GM18868 (cell line): Measurements from ENCODE around the gene C1QTNF2.

Source experiments
- ATAC-seq: cut with Tn5 transposase; IDR thresholded peaks from one replicate; pipeline ENCODE4 v1.9.1; 2021; ENCODE audit warnings: mild to moderate bottlenecking, moderate library complexity; ENCODE audit not compliant: unreplicated experiment

Gene C1QTNF2

DNA sequence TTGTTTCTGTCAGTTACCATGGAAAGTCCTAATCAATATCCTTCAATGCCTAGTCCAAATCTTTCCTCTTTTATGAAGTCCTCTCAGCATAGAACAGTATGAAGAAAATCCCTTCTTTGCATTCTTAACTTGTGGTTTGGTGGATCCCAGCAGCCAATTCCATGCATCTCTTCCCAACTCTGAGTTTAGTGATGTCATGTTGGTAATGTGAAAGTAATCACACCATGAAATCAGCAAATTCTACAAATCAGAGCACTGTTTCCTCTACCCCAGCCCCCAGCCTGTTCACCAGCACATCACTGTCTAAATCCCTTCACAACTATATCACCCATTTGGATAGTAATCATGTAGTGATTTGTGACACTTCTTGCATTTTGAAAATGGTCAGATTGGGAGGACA, 4.7 kb upstream of the C1QTNF2 start:
- no peak for ATAC-seq

DNA sequence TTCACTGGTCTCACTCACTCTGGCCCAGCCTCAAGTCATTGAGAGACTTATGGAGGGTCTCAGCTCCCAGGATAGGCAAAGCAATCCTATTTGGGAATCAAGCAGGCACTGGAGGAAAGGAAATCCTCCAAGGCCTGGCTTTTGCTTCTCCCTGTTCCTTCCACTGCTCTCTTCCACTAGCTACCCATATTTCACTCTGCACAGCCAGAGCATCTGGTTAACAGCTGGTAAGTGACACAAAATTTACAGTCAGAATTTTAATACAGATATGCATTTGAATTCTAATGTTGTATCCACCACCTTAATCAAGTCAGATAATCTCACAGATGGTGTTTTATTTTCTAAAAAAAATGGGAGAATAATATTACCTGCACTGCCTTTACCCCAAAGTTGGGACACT, 868 bp upstream of the C1QTNF2 start:
- no peak for ATAC-seq

DNA sequence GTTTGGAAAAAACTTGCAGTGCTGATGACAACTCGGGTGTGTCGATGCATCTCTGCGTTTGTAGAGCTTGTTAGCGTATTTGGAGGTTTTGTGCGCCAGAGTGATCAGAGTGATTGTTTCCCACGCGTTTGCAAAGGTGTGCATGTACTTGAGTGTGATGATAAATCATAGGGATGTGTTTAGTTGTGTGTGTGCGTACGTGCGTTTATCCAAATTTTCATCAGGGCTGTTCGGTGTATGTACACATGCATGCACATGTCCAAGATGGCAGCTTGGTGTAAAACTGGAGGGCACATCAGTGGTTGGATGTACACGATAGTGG, 248 bp upstream of the C1QTNF2 start:
- ATAC-seq = no peak

DNA sequence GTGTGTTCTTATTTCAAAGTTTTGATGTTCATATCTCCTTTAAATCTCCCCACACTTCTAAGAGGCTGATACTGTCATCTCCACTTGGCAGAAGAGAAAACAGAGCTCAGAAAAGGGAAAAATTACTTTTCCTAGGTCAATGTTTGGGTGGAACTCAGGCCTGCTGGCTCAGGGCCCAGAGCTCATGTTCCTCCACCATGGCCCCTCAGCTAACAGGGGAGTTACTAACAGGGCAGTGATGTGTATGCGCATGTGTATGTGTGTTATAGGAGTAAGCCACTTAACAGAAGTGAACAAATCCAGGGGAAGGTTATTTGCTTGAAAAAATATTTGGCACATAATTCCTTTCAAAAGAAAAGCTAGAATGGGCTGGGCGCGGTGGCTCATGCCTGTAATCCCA, 2.5 kb downstream of the C1QTNF2 start:
- no peak for ATAC-seq

DNA sequence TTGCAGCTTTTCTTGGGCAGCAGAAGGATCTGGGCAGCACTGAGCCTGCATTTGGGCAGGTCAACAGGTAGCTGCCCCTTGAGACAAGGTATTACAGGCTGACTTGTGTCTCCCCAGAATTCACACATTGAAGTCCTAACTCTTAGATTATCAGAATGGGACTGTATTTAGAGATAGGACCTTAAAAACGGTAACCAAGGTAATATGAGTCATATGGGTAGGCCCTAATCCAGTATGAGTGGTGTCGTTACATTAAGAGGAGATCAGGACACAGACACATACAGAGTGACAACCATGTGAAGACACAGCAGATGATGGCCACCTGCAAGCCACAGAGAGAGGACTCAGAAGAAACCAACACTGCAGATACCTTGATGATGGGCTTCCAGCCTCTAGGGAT, 3.2 kb downstream of the C1QTNF2 start:
- no peak for ATAC-seq

DNA sequence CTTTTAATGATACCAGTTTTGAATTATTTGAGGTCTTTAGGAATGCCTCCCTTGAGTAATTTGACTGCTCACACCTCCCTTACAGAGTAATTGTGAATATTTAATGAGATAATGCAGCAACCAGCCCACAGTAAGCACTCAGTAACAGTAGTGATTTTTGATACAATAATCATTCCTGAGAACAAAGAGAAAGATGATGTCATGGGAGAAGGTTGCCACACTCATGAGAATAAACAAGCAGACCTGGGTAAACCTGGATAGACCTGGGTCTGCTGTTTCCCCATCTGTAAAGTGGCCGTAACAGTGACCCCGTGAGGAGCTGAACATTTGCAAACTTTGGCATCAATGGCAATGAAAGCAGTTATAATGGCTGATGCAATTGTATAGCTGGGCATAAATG, 4.2 kb downstream of the C1QTNF2 start:
- ATAC-seq = no peak

DNA sequence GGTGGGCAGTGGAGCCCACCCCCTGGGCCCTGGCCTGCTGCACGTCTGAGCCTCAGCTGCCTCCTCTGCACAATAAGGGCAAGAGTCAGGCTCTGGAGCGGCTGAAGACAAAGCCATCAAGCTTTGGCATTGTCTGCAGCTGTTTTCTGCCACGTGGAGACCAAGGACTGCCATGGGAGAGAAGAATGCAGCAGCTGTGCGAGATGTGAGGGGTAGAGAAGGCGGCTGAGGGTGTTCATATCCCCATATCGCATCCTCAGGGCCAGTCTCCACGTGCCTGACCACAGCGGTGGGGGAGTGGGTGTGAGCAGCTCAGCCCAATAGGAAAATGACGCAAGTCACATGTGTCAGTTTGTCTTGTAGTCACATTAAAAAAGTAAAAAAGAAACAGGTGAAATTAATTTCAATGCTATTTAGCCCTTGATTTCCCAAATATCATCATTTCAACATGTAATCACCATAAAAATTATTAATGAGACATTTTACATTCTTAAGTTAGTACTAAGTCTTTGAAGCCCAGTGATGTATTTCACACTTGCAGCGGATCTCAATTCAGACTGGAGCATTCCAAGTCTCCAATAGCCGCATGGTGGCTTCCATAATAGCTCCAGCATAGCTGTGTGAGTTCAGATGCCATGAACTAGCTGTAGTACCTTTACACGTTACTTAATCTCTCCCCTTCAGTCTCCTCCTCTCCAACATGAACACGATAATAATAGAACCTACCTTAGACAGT, 6.6 kb downstream of the C1QTNF2 start:
- ATAC-seq = no peak

DNA sequence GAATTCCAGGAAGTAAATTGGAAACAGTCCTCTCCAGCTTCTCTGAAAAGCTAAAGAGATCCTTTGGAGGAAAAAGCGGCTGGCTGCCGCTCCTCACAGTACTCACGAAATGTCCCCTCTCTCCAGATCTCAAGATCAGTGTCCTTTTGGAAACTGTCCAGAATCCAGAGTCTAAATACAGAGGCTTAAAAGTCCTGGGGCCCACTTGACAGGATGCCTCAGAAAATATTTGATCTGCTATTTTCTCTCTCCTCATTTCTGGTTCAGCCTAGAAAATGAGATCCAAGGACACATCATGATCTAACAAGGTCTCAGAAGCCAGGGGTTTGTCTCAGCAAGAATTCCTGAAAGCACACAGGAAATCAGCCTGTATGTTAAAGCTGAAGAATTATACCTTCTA, 7.2 kb downstream of the C1QTNF2 start:
- no peak for ATAC-seq

DNA sequence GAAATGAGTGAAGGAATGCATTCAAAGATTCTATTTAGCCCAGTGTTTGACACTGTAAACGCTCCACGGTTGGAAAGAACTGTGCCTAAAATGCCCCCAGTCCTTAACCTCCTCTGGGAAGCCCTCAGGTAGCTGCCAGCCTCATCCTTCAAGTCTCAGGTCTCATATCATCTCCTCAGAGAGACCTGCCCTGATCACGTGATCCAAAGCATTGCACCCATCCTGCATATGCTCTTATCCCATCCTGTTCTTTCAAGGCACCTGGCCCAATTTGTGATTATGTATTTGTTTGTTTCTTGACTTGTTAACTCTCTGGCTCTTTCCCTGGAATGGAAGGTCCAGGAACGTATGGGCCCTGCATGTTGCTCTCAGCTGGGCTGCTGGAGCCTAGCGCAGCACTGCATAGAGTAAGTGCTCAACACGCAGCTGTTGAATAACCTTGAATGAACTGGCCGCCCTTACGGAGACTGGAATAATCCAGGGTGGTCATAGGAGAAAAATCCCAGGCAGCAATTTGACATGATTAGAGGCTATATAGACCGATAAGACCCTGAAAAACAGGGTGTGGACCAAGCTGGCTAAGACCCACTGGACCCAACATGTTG, 8.7 kb downstream of the C1QTNF2 start:
- ATAC-seq = no peak

DNA sequence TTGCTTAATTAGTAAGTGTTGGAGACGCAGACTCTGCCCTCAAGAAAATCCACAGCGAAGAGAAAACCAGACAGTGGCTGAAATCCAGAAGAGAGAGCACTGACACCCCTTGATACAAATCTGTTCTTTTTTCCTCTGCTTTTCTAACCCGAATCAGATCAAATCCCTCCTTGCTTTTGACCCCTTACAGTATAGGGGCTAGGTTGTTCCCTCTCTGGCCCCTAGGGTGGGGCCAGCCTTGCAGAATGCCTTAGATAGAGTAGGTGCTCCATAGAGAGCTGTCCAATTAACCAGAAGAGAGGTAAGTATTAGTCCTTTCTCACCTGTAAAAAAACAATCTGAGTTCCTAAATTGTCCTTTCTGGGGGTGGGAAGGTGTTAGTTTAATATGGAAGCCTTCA, 10.1 kb downstream of the C1QTNF2 start:
- no peak for ATAC-seq

DNA sequence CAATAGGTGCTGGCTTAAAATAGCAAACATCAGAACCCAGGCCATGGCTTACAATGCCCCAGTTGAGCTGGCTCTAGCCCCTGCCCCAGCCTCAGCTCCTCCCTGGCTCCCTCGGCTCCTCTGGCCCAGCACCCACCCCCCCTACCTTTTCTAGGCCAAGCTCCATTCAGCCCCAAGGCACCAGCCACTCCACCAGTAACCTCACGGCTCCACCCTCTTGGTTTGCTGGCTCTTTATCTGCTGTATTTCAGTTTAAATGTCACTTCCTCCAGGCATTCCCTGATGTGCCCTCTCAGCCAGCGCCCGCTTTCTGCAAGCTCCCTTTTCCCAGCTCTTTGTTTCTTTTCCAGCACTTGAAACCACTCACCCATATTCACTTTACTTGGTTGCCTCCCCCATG, 10.6 kb downstream of the C1QTNF2 start:
- ATAC-seq = no peak

DNA sequence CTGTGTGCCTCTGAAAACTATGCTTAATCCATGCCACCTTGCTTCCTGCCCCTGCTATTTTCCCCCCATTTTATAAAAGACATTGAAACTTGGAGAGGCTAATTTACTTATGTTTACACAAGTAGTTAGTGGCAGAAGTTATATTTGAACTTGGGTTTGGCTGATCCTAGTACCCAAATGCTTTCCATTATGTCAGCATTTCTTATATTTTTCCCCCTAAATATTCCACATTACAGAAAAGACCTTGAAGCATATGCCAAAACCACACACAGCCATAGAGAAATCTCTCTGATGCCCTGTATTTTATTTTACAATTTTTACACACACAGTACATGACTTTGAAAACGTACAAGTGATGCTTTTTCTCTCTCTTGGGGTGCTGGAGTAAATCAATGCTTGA, 11.2 kb downstream of the C1QTNF2 start:
- ATAC-seq = no peak

DNA sequence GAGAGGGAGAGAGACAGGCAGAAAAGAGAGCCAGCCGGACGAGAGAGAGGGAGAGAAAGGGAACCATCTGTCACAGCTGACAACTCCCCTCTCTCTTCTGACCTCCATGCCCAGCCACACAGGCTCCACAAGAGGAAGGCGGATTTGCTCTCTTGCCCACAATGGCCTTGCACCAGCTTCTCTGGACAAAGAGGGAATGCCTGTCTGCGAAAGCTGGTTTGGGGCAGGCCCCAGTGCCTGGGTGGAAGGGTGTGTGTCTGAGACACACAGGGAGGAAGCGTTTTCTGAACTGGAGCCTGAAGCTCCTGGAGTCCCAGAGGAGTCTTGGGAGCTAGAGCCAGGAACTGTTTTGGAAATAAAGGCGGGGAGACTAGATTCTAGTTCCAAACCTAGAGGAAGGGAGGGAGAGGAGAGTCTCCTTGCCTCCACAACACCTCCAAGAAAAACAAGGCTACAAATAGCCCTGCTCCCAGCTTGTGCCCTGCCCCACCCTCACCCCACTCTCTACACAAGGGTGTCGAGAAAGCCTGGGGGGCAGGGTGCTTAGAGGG, 12.5 kb downstream of the C1QTNF2 start:
- ATAC-seq = no peak

DNA sequence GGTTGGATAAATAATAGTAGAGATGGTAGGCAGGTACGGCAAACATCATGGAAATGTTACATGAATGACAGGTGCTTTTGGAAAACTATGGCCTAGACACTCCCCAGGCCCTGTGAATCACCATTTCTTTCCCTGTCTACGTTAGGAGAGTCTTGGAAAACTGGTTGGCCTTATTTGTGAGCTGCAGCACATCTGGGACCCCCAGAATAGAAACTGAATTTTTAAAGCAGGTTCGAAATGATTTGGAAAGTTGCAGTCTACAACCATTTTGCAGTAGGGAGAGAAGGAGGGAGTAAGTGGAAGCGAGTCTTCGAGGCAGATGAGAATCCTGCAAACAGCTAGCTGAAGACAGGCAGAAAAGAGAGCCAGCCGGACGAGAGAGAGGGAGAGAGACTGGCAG, 13.0 kb downstream of the C1QTNF2 start:
- no peak for ATAC-seq

DNA sequence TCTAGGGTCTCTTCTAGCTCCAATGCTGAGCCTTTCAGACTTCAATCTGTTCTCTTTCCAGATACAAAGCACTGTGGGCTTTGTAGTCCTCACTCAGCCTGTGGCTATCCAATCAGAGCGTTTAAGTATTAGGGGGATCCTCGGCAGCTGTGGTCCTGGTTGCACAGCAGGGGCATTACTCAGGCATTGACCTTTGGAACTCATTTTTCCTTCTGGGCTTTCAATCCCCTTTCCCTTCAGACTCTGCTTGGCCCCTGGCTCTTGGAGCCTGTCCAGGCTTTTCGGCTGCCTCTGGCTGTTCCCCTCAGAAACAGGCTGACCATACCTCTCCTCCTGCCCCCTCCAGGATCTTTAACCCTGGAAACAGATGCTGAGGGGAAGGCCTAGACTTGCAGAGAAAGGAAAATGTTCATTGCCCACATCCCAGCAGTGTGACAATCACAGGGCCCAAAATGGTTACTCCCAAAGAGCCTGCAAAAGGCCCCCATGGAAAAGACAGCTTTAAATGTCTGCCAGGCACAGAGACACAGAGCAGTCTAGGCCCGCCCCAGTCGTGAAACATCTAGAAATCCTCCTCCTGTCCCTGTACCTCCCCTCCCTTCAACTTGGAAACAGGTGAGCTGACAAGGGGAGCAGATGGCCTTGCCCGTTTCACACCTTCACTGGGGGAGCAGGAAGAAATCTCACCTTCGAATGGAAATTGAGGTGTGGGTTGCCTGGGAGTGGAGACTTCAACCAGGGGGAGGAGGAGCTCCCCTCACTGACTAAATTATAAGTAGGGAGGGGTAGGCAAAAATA, 13.7 kb downstream of the C1QTNF2 start:
- no peak for ATAC-seq

DNA sequence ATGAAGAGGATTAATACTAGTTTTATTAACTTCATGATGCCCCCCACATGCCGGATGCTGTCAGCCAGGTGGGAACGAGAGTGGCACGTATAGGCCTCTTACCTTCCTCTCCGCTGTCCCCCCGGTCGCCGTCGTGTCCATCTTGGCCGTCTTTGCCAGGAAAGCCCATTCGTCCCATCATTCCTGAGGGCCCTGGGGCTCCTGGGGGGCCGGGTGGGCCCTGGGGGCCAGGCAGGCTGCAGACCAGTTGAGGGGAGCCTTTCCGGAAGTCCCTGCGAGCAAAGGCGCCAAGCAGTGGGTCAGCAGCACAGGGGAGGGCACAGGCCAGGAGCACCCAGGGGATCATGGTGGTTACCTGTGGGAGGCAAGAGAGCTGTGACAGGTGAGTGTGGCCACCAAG, 15.8 kb downstream of the C1QTNF2 start:
- ATAC-seq = no peak

DNA sequence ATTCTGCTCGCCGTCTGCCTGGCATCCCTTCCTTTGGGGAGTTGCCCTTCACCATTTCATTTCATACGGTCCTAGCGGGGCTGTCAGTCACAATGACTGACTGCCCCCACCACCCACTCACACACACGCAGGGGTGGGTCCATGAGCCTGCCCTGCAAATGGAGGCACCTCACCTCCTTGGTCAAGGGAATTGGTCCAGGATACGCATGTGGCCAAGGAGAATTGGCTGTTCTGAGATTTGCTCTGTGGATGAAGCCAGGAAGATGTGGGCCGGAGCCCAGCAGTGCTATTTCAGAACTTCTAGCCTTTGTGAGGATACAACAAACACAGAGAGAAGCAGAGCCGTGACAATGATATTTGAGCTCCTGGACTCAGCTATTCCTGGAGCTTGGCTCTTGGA, 17.0 kb downstream of the C1QTNF2 start:
- no peak for ATAC-seq

DNA sequence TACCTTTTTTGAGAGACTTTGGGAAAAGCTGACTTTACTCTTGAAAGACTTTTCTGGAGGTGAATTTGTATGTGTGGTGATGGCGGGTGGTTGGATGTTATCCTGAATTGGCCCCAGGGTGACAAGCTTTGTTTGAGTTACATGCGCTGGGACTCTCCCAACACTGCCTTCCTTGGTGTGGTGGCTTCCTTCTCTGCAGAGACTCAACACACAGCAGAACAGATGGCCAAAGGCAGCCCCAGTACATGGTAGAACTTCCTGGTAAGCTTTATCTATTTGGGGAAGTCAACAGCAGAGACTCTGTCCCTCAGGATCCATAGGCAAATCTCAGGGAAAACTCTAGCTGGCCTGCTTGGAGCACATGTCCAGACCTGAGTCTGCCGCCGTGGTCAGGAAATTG, 18.1 kb downstream of the C1QTNF2 start:
- ATAC-seq = no peak

DNA sequence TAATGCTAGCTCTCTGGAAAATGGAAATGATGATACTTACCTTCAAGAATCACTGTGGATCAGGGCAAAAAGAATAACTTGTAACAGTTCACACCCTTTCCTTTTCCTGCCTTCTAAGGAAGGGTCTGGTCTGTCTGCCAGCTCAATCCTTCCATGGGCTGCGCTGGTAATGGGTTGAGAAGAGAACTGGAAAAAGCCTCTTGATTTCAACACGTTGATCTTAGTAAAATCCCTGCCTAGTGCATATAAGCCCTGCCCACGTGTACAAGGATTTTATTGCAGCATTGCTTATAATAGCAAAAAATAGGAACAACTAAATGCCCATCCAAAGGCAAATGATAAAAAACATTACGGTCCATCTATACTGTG, 20.5 kb downstream of the C1QTNF2 start:
- ATAC-seq = no peak

DNA sequence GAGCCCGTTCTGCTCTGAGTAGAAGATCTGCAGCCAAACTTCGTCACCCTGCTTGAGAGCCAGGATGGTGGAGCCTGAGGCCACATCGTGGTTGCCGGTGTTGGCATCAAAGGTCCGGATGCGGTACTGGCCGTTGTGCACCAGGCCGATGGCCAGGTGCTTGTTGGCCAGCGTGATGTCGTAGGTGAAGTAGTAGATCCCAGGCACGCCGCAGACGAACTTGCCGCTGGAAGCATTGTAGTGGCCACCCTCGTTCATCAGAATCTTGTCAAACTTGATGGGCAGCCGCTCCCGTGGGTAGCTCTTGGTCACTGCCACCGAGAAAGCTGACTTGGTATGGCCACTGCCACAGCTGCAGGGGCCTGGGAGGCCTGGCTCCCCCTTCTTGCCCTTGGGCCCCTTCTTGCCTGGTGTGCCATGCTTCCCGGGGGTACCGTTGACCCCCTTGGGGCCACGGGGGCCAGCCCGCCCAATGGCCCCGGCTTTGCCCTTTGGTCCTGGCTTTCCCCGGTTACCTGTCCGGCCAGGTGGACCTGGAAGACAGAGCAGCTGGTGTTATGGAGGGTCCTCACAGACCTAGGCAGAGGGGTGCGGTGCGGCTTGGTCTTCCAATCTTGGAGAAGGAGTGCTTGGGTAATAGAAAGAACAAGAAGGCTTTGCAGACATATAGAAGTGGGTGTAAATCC, 21.0 kb downstream of the C1QTNF2 start:
- no peak for ATAC-seq

DNA sequence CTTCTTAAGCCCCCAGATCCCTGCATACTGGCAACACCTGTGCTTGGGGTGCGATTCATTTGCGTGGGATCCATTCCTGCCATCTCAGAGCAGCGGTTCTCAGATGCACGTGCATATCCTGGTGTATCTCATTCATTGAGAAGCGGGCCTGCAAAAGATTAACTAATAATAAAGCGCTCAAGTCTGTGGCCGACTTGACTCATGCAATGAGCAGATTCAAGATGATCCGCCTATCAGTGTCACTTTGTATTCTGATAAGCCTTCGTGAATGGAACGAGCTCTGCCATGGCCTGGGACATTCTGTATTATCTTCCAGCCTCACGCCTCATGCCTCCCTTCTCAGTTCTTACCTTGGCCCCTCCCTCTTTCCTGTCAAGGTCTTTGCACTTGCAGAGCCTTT, 22.3 kb downstream of the C1QTNF2 start:
- no peak for ATAC-seq

DNA sequence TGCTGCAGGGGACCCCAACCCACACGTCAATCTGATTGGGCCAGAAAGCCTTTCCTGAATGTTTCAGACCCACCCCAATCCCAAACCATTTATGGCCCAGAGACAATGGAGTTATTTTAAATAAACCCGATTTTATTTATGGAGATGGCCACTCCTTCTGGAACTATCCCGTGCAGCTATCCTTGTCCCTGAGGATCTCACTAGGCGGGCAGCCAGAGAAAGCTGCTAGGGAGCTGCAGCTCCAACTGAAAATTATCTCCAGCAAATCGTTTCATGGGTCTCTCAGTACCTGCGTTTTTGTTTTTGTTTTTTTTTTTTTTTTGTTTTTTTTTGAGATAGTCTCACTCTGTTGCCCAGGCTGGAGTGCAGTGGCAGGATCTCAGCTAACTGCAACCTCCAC, 23.0 kb downstream of the C1QTNF2 start:
- ATAC-seq = no peak
